HG03196 (cell line): ENCODE data around the gene SEPTIN5.

Experiments
- ATAC-seq: cut with Tn5 transposase; IDR thresholded peaks from one replicate; pipeline ENCODE4 v1.9.1; 2021; ENCODE audit not compliant: unreplicated experiment

Gene SEPTIN5

DNA sequence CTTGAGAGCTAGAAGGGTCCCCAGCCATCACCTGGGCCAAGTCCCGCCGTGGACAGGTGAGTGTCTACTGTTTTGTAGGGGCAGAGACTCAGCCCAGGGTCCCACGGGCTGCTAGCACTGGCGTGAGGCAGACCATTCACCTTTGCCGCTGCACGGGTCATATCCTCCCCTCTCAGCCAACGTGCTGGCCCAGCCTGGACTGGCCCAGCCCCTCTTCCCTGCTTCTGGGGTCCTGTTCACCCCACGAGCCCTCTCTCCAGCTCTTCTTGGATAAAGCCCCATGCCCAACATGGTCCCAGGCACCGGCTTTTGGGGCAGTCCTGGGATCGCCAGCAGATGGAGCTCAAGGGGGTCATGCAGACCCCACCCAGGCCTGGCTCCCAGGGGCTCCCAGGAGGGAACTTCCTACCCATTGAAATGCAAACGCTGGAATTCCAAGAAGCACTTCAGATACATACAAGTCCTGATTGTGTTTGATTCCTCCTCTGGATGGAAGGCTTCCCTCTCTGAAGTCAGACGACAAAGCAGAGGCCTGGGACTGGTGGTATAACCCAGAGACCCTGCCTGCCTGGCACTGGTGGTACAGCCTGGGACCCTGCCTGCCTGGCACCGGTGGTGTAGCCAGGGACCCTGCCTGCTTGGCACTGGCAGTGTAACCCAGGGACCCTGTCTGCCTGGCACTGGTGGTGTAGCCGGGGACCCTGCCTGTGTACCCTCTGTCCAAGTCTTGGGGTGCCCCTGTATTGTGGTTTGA is 8.9 kb upstream of the SEPTIN5 start:
- no peak for ATAC-seq

DNA sequence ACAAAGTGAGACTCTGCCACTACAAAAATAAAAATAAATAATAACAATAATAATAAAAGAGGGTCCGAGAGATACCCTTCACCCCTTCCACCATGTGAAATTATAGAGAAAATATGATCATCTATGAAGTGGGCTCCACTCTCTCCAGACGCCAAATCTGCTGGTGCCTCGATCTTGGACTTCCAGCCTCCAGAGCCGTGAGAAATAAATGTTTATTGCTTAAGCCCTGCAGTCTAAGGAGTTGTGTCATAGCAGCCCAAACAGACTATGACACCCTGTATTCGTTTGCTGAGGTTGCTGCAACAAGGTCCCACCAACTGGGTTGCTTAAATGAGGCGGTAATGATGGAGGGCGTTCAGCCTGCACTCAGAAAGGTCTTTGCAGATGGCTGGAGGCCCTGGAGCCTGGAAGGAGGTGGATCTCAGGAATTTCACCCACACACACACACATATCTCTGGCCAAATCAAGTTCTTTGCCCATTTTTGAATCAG is 7.6 kb upstream of the SEPTIN5 start:
- ATAC-seq = no peak

DNA sequence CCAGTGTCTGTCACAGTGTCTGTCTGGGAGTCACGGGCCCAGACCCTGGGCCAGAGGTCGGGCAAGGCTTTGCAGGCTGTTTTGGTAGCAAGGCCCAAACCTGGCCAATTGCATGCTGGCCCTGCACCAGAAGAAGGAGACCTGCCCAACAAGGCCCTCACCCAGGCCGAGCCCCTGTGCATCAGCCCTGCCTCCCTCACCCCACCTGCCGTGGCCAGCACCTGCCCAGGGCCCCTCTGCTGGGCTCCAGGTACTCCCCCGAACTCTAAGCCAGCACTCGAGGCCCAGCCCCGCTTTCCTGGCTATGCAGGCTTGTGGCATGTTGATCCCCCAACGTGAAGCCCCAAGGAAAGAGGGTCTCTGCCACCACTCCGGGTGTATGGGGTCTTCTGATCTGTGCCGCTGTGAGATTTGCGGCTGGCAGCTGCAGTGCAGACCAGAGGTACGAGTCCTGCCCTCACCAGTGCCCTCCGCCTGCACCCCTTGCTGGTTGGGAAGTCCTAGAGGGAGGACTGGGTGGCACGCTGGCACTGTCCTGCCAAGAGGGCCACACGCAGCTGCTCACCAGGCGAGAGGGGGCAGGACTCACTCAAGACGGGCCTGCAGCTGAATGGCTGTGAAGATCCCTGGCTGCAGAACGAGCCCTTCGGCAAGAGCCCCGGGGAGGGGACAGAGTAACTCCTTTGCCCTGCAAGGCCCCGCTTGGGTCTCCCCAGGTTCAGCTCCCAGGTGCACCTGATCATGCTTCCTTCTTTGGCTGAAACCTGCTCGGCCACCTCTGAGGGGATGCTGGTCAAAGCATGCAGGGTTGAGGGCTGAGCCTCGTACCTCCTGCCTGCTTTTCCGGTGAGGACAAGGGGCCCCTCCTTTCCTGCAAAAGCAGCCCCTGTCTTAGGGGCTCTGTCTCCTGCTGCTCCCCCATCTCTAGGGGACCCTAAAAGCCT is 6.7 kb upstream of the SEPTIN5 start:
- ATAC-seq = no peak

DNA sequence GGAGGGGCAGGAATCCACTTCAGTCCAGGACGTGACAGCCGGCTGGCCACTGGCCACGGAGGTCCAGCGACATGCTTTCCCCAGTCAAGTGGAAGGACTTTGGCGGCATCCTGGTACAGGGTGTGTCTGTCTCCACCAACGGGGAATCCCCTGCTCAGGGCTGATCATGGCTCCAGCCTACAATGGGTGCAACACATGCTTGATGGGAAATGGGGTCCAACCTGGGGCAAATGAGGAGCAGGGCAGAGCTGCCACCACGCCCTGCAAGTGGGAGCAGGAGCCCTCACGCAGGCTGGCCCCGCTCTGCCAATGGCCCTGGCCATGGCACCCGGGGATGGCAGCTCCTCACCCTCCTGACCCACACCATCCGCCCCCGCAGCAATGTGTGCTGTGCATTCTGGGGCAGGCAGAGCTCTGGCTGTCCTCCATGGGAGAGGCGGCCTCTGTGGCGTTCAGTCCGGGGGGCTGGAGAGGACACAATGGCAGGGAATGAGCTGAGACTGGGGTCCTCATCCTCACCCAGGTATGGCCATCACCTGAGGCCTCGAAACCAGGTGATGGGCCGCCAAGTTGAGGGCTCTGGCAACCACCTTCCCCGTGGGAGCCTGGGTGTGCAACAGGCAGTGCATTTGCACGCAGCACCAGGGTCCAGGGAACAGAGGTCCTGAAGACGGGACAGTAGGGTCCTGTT is 5.8 kb upstream of the SEPTIN5 start:
- ATAC-seq = no peak

DNA sequence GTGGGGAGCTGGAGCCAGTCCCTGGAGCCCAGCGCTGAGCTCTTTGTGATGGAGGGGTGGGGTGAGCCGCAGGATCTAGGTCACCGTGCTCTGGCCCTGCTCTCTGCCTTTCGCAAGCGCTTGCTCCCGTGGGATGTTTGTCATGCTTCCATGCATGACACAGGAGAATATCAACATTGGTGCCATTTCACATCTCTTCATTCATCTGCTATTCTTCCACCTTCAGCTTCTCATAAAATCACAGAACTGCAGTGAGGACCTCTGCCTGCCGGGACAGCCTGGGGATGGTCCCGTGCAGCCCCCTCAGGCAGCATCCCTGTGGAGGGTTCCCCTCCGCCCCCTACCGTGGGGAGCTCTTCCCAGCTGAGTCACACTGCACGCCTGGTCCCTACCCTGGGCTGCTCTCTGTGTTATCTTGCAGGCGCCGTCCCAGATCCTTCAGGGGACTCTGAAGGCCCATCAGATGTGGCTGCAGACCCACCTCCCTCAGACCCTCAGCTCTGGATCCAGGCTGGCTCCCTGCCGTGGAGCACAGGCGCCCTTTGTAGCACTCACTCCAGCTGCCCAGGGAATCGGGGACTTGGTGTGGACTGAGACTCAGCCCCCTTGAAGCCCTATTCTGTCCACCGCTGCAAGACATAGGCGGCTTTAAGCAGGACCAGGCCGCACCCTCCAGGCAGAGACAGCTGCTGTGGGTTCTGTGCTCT is 5.1 kb upstream of the SEPTIN5 start:
- ATAC-seq = no peak

DNA sequence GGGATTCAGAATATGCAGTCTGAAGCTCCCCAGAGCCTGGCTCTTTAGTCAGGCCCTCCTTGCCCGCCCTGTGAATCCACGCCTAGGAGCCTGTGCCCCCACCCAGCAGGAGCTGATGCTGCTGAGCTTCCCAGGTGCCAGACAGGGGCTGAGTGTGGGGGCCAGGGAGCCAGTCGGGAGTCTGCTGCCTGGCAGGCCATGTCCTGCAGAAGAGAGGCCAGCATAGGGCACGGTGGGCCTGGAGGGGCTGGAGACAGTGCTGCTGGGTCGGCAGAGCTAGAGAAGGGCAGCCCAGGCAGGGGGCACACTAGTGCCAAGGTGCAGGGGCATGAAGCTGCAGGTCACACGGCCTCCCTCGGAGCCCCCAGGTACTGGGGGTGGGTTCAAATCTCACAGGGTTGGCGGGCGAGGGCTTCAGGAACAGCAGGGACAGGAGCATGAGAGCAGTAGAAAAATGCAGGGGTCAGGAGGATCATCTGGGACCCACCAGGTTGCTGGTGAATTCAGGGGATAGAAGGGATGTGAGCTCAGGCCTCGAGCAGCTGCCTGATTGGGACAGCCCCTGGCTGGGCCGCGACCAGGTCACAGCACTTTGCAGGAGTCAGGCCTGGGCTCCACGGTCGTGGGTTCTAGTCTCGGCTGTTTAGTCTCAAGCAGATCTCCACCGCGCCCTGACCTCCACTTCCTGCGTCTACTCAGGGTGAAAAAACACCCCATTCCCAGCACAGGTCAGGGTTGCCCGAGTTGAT is 4.1 kb upstream of the SEPTIN5 start:
- no peak for ATAC-seq

DNA sequence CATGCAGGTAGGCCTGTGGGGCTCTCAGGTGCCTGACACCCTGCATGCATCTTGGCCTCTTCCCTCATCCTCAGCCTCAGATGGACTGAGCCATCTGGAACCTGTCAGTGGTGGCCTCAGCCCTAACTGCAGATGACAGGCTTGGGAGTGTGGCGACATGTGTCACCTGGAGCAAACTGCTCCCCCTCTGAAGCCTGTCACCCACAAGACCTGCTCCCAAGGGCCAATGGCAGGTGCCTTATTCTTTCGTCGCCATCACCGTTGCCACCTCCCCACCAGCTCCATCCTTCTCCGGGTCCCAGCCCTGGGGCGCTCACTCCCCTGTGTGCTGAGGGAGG is 3.6 kb upstream of the SEPTIN5 start:
- no peak for ATAC-seq

DNA sequence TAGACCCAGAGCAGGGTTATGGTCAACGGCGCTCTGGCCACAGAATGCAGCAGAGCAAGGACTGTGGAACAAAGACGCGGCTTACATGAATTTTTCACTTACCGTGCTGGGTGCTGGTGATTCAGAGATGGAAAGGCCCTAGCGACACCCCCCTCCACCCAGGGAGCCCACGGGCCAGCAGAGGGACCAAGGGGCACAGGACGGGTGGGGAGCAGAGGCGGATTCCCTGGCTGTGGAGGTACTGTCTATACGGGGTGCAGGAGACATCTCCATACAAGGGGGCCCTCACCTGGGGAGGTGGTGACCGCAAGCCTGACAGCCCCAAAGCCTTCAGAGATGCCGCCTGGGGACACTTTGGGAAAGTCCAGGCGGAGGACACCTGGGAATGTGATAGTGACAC is 1.1 kb upstream of the SEPTIN5 start:
- ATAC-seq = no peak

DNA sequence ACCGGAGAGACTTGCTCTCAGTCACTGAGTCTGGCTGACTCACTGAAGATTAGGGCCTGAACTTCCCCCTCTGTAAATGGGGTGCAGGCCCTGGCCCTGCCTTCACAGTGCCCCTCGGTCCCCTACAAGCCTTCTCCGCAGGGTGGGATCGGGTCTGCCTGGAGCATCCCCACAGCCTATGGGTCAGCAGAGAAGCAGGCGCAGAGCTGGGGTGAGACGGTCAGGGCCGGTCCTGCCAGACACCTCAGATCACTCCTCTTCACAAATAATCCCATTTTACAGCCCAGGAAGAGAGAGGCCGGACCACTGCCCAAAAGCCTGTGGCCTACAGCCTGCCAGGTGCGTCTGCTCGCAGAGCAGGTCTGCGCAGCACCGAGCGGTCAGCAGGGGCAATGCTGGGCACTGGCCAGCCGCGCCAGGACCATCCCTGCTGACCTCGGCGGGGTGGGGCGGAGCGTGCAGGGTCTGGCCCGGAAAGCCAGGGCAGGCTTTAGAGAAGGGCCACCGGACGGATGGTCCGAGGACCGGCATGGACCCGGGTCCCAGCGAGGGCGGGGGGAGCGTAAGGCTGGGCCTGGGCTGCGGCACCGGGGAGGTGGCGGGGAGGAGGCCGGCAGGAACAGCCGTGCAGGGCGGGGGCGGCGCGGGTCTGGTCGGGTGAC is 522 bp upstream of the SEPTIN5 start:
- no peak for ATAC-seq

DNA sequence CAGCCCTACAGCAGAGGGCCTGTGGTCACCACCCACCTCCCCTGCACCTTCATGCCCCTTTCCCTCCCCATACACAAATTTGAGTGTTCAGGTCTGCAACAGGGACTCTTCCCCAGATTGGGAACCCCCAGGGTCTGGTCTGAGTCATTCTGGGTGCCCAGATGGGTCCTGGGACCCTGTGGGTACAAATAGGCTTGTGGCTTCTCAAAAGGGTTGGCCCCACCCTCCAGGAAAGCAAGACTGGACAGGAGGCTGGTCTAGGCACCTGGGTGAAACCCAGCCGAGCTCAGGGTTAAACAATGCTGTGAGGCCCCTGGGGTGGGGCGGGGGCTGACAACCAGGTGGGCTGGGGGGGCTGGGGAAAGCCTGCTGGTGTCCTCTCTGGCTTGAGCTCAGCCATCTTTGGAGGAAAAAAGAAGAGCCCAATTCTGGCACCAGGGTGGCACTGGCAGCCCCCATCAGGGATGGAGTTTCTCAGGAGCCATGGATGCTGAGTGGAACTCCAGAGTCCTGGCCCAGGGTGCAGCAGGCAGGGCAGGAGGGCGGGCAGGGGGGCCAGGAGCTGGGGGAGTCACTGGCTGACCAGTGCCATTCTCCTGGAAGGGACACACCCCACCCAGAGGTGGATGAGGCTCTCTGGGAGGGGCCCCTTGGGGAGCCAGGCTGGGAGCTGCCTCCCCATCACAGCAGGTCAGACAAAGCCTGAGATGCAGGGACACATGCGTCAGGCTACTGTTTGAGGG is 1.1 kb downstream of the SEPTIN5 start:
- no peak for ATAC-seq

DNA sequence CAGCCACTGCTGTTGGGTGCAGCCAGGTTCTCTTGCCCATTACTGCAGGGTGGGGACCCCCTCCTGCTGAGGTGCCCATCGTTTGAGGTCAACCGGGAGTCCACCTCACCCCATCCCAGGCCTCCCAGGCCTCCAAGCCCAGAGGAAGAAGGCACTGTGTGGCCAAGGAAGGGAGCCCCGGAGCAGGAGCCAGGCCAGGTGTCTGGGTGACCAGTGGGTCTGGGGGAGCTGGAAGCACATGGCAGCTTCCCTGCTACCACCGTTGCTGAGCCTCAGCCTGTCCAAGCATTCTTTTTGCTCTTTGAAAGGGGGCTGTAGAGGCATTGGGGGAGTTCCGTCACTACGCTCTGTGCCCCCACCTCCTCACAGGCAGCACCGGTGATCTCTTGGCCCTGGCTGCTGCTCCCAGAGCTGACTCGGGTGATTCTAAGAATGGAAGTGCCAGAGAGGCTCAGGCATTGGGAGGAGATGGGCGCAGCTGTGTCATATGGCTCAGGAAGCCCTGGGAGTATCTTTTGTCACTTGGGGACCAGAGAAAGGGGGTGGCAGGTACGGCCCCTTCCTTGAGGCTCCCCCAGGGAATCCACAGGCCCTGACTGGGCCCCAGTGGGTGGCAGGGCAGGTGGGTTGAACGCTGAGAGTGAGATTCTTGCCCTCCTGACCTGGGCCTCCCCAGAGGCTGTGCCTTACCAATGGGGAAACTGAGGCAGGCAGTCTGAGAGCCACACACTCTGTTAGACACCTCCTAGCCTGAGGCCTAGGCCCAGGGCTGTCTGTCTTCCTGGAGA is 1.9 kb downstream of the SEPTIN5 start:
- ATAC-seq = no peak

DNA sequence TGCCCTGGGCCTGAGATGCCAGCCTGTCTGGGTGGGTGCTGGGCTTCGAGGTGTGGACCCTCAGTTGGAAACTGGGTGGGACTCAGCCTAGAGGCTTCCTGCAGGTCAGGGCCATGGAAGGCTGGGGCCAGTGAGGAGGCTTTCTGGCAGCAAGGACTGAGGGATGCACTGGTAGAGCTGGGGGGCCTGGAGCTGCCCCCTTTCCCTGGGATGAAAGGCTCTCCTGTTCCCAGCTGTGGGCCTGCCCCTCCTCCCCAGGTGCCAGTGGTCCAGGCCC is 2.5 kb downstream of the SEPTIN5 start:
- ATAC-seq = no peak

DNA sequence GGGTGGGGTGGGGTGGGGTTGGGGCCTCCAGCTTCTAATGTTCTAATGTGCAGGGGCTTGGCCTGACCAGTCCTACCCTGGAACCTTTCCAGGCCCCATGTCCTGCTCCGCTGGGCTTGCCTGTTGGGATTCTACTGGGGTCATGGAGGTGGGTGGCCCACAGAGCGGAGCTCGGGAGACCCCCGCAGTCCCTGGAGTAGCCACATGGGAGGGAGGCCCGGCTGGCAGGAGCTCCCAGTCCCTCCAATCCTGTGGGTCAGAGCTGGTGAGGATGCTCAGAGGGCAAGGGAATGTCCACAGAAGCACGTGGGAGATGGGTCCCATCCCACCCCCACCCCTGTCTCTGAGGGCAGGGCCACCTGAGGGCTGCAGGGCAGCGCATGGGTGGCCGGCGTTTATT is 2.9 kb downstream of the SEPTIN5 start:
- ATAC-seq = no peak

DNA sequence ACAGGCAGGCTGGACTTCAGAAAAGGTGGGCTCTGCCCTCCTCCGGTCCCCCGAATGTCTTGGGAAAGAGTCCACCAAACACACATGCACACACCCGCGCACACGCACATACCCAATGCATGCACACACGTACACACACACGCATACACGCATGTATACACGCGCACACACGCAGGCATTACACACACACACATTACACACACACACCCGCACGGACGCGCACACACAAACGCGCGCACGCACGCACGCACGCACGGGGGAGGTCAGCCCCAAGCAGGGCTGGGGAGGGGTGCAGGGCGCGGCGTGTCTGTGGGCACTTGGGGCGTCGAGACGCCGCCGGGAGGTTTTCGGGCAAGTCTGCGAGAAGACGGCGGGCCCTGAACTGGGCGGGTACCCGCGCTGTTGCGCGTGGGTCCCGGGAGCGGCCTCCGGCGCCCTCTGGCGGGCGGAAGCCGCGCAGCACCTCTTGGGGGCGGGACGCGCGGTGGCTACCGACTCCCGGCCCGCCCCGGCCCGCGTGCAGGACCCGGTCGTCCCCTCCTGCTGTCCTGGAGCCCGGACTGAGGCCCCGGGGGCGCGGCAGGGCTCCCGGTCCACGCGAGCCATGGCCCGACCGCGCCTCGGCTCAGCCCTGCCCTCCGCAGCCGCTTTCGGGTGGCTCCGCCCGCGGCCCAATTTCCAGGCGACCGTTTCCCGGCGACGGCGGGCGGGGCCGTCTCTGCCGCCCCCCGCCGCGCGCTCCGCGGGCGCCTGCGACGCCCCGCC is 3.6 kb downstream of the SEPTIN5 start:
- no peak for ATAC-seq

DNA sequence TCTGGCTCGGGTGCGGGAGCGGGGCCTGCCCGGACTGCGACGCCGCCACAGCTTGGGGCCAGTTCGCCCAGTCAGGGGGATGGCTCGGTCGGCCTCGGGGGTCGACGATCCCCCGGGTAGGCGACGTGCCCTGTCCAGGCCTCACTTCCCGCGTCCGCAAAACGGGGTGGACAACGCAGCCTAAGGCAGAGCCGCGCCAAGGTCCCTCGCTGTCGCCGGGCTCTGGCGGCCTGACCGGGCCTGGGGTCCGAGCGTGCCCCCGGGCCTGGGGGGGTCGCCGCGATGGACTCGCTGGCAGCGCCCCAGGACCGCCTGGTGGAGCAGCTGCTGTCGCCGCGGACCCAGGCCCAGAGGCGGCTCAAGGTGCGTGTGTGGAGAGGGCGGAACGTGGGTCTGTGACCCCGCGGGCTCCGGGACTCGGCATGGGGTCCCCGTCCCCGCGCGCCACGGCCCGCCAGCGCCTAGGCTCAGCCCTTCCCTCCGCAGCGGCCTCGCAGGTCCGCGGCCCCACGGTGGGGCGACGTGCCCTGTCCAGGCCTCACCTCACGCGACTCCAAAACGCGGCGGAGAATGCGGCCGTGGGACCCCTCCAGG is 4.2 kb downstream of the SEPTIN5 start:
- no peak for ATAC-seq

DNA sequence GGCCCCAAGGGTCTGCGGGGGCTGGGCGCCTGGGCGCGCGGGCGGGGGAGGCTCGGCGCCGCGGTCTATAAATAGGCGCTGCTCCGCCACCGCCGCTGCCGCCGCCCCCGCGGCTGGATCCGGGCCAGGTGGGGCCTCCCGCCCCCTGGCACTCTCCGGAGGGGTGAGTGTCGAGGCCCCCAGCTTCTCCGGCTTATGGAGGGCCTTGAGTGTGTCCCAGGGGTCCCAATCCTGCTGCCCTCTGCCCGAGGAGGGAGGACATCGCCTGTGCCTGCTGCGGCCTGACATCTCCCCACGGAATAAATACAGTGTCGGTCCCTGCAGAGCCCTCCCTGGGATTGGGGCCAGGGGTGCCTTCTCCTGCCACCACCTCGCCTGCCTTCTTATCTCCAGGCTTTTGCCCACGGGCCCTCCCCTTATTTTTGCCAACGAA is 4.8 kb downstream of the SEPTIN5 start:
- no peak for ATAC-seq

DNA sequence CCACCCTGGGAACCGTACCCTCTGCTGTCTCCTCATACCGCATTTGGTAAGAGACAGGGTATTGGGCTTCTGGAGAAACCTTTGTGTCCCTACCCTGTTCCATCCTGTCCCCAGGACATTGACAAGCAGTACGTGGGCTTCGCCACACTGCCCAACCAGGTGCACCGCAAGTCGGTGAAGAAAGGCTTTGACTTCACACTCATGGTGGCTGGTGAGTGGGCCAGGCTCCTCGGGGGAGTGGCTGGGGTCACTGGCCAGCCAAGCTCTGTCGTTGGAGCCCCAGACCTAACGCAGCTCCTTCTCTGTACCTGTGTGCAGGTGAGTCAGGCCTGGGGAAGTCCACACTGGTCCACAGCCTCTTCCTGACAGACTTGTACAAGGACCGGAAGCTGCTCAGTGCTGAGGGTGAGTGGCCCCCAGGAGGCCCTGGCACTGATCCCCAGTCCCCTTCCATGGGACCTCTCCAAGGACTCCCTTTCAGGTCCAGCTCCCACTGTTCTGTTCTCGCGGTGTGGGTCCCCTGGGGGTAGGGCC is 5.3 kb downstream of the SEPTIN5 start:
- no peak for ATAC-seq
